ENCODE results near the gene MBLAC2.

GRCh38 chr5:90461288-90461687, 13.3 kb downstream of the MBLAC2 start:
- TF ChIP-seq EZH2 (IDR thresholded peaks at IDR 0.05; ENCODE audit: insufficient read depth, poor library complexity, severe bottlenecking) = no peak
- TF ChIP-seq EZH2phosphoT487 (IDR thresholded peaks at IDR 0.05; ENCODE audit: insufficient read depth, low read depth) = no peak
